Right lobe of liver (tissue), 6 donors: ENCODE measurements around the gene PSME2. TPM values are rescaled to one million over a fixed set of nuclear protein-coding genes. Genes with fewer than 3 reads are reported as not detected.

Source experiments
- ATAC-seq, 4 donors: fragments of 200-7000 bp; cut with Tn5 transposase; one replicate each; pipeline ENCODE4 v1.9.1; 2020; ENCODE audit warnings: mild to moderate bottlenecking in 4 of 4, moderate library complexity in 4 of 4
- DNase-seq, 3 donors: peaks; one replicate each; pipeline ENCODE4 v3.0.0-alpha.2; 2020
- H3K27ac ChIP-seq, 3 donors: fragments of 200-600 bp; one replicate each; pipeline ENCODE4 v1.8.0; 2022
- H3K27me3 ChIP-seq, 2 donors: fragments of 200-600 bp; one replicate each; pipeline ENCODE4 v1.8.0; 2022
- H3K36me3 ChIP-seq, 4 donors: fragments of 200-600 bp; sonication (generic) in 1 of 4; one replicate each; pipeline versions ENCODE4 v1.5.1 to v1.8.0; 2017 to 2022; ENCODE audit warnings: control low read depth in 1 of 4
- H3K4me1 ChIP-seq, 4 donors: fragments of 200-600 bp; sonication (generic) in 1 of 4; one replicate each; pipeline versions ENCODE4 v1.5.1 to v1.8.0; 2017 to 2022; ENCODE audit warnings: control low read depth in 1 of 4
- H3K4me3 ChIP-seq, 3 donors: fragments of 200-600 bp; one replicate each; pipeline ENCODE4 v1.8.0; 2022
- H3K9me3 ChIP-seq, 4 donors: fragments of 200-600 bp; sonication (generic) in 1 of 4; one replicate each; pipeline versions ENCODE4 v1.5.1 to v1.8.0; 2017 to 2022; ENCODE audit warnings: control low read depth in 1 of 4
- CTCF ChIP-seq, 4 donors: fragments of 200-600 bp in 3 of 4; fragments of 450-650 bp in 1 of 4; IDR thresholded peaks; one replicate each; pipeline versions ENCODE4 v1.5.1 to v1.8.0; 2016 to 2022; ENCODE audit warnings: antibody characterized with exemption in 4 of 4, mild to moderate bottlenecking in 2 of 4
- POLR2A ChIP-seq: fragments of 450-650 bp; IDR thresholded peaks from one replicate; pipeline ENCODE4 v1.6.1; 2017; ENCODE audit warnings: antibody characterized with exemption, mild to moderate bottlenecking
- WGBS: methylation state at CpG from one replicate; pipeline ENCODE4 v1.1.6; 2018; ENCODE audit warnings: low coverage, low lambda C conversion rate; ENCODE audit not compliant: insufficient coverage; ENCODE audit errors: missing lambda C conversion rate; 5-methylcytosine and 5-hydroxymethylcytosine counted together
- intact Hi-C, 2 donors: fragments of 100-400 bp; cut with DNase I; formaldehyde crosslinking; loops; one replicate each; pipeline versions ENCODE4 v1.11.2 to v1.14.1; 2022
- total RNA-seq, 6 experiments: library from RNA; depleted of rRNA in 2 of 6; stranded (reverse); fragments of >200 nt in 2 of 6; fragmentation: NEBNext Ultra II Directional in 3 of 6; extraction: Animal tissue kit (Norgen Biotek cat#: 25700) in 3 of 6; gene quantifications; one replicate each; pipeline versions ENCODE4 v1.1.0 to v1.2.4, GENCODE V29; 2016 to 2023
- donor health status: DM: no; HTN: yes; CAD: no.
- donor health status: DM: no; HTN: no; CAD: no.
- donor health status: DM: no; HTN: no; CAD: no.
- donor health status: DM: no; HTN: yes; CAD: no.
- donor health status: DM: no; HTN: yes; CAD: no.

The PSME2 gene
- total RNA-seq, 6 experiments from 2014 or later: 66.1 to 142 (median 110) TPM

GRCh38 chr14:24172261-24172860 is 26.0 kb upstream of the PSME2 start:
- no peak for TF ChIP-seq CTCF (IDR thresholded peaks at IDR 0.05)
- TF ChIP-seq POLR2A: no peak
- ATAC-seq (no peak), DNase-seq (no peak)
- no peaks in the 10 kb centered on the region for H3K4me1 ChIP-seq
- H3K36me3 ChIP-seq: peaks cover 0 to 5% (median 0%) of the 10 kb centered on the region in 4 donors
- no peaks in the 10 kb centered on the region for H3K9me3 ChIP-seq
- H3K4me3 ChIP-seq: no peak overlapping the region
- H3K27me3 ChIP-seq: no peaks in the 10 kb centered on the region
- WGBS: 52% methylated on average over 14 of the region's 30 CpGs
- intact Hi-C loops: no loop called here
- no peak overlapping the region for H3K27ac ChIP-seq

- DNase-seq (peak in 2 of 3 donors; percentile 46 to 70), ATAC-seq (peak; percentile 52 to 66 (median 65))
- no peak for TF ChIP-seq CTCF (IDR thresholded peaks at IDR 0.05)
- TF ChIP-seq POLR2A: no peak
- Histone ChIP-seq H3K4me3 (no peak within 1 kb of the TSS), H3K4me1 (no peaks in the 10 kb centered on the region), H3K36me3 (peaks cover 0 to 5% (median 2%) of the 10 kb centered on the region in 4 donors), H3K27me3 (no peaks in the 10 kb centered on the region), H3K9me3 (no peaks in the 10 kb centered on the region), H3K27ac (no peak within 1 kb of the TSS)
- WGBS: 58% methylated on average over 11 of the region's 63 CpGs
- intact Hi-C loops: no loop called here
Measured at GRCh38 chr14:24171422-24172260, 25.2 kb upstream of the PSME2 start, which contains the start of gene REC8. TSS of gene REC8 (plus strand) at chr14:24172080. CDS start at chr14:24172553, 473 bp downstream.

- no peak overlapping the region for H3K27ac ChIP-seq
- no peak overlapping the region for H3K4me3 ChIP-seq
- TF ChIP-seq POLR2A (no peak), CTCF (IDR thresholded peaks at IDR 0.05) (no peak)
- no peaks in the 10 kb centered on the region for H3K27me3 ChIP-seq
- H3K4me1 ChIP-seq: peaks cover 0 to 8% (median 2%) of the 10 kb centered on the region in 4 donors
- WGBS: 87% methylated on average over 3 of the region's 3 CpGs
- DNase-seq (no peak), ATAC-seq (peak in 2 of 4 donors; percentile 31 to 42)
- intact Hi-C loops: loop anchor here in 1 of 2 donors (10.0 kb wide), 1 partner anchor 103 kb away; no protein-coding TSS in a partner anchor
- H3K9me3 ChIP-seq: no peaks in the 10 kb centered on the region
- H3K36me3 ChIP-seq: peaks cover 7 to 43% (median 25%) of the 10 kb centered on the region in 4 donors
Measured at GRCh38 chr14:24167469-24168114, 21.2 kb upstream of the PSME2 start.

- Histone ChIP-seq H3K27me3 (no peaks in the 10 kb centered on the region), H3K9me3 (no peaks in the 10 kb centered on the region), H3K36me3 (peaks cover 7 to 43% (median 25%) of the 10 kb centered on the region in 4 donors), H3K27ac (no peak overlapping the region), H3K4me1 (peaks cover 0 to 22% (median 7%) of the 10 kb centered on the region in 4 donors), H3K4me3 (no peak overlapping the region)
- intact Hi-C loops: loop anchor here in 1 of 2 donors (10.0 kb wide), 1 partner anchor 101 kb away; no protein-coding TSS in a partner anchor
- 95% methylated on average over 5 of the region's 5 CpGs for WGBS
- TF ChIP-seq POLR2A (no peak), CTCF (IDR thresholded peaks at IDR 0.05) (no peak)
- no peak for DNase-seq
- ATAC-seq: no peak
Measured at GRCh38 chr14:24165785-24166184, 19.4 kb upstream of the PSME2 start.
